ENCODE measurements around the gene ATP2C1.

DNA sequence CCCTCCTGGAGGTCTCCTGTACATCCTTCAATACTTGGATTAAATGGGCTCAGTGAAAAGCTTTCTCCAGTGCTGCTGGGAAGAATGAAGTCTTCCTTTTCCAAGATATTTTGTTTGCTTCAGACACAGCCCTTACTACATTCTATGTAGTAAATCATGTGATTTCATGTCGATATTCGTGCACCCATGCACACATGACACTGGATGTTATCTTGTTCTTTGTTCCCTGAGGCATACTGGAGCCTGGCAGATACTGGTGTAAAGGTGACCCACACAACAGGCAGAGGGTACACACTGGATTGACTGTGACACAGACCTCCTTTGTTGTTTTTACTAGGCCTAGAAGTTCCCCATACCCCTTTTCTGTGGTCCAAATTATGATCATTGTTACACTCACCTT lies 40.3 kb upstream of the ATP2C1 start:
- TF ChIP-seq, protein P1, sequence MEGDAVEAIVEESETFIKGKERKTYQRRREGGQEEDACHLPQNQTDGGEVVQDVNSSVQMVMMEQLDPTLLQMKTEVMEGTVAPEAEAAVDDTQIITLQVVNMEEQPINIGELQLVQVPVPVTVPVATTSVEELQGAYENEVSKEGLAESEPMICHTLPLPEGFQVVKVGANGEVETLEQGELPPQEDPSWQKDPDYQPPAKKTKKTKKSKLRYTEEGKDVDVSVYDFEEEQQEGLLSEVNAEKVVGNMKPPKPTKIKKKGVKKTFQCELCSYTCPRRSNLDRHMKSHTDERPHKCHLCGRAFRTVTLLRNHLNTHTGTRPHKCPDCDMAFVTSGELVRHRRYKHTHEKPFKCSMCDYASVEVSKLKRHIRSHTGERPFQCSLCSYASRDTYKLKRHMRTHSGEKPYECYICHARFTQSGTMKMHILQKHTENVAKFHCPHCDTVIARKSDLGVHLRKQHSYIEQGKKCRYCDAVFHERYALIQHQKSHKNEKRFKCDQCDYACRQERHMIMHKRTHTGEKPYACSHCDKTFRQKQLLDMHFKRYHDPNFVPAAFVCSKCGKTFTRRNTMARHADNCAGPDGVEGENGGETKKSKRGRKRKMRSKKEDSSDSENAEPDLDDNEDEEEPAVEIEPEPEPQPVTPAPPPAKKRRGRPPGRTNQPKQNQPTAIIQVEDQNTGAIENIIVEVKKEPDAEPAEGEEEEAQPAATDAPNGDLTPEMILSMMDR (IDR thresholded peaks at IDR 0.05), result no peak
- TF ChIP-seq EZH2 (IDR thresholded peaks at IDR 0.05; ENCODE audit: borderline replicate concordance, insufficient read depth, low read depth, low read length, poor library complexity, severe bottlenecking), result no peak

Data from B cell (primary cell).